OCI-LY3 (cell line): ENCODE measurements around the gene BCO2.
"Not testable (repeated sequence)": the region's sequence is repeated elsewhere in the genome, so short reads cannot be mapped to it uniquely, and the experiment has no call there.

ENCODE experiments used
- H2AFZ ChIP-seq: fragments of 200-600, 300-600 bp; shearing (Covaris generic); 2 replicates; pipeline ENCODE4 v1.6.0; 2014; ENCODE audit warnings: antibody characterized with exemption, low read depth, low read length
- H3K27ac ChIP-seq: fragments of 200-600, 300-600 bp; sonication (generic); 2 replicates; pipeline ENCODE4 v1.5.1; 2014; ENCODE audit warnings: mild to moderate bottlenecking, low read length, moderate library complexity, mixed read lengths
- H3K27me3 ChIP-seq: fragments of 200-600, 300-600 bp; sonication (generic); 2 replicates; pipeline ENCODE4 v1.6.1; 2014; ENCODE audit warnings: low read depth, low read length, mixed read lengths
- H3K36me3 ChIP-seq: fragments of 200-600, 300-600 bp; sonication (generic); replicated peaks from 2 replicates; pipeline ENCODE3; 2014; ENCODE audit warnings: low read depth, low read length, mixed read lengths
- H3K4me1 ChIP-seq: fragments of 300-600, 200-600 bp; sonication (generic); 2 replicates; pipeline ENCODE4 v1.6.1; 2014; ENCODE audit warnings: low read length, mixed read lengths
- H3K4me2 ChIP-seq: fragments of 200-600, 300-600 bp; sonication (generic); 2 replicates; pipeline ENCODE4 v1.6.1; 2014; ENCODE audit warnings: low read length, mixed read lengths
- H3K4me3 ChIP-seq: fragments of 300-600, 200-600 bp; sonication (generic); 2 replicates; pipeline ENCODE4 v1.5.1; 2014; ENCODE audit warnings: antibody characterized with exemption, mild to moderate bottlenecking, low read length, moderate library complexity
- H3K79me2 ChIP-seq: fragments of 300-600, 200-600 bp; shearing (Covaris generic); 2 replicates; pipeline ENCODE4 v1.6.1; 2014; ENCODE audit warnings: mild to moderate bottlenecking, low read length, mixed read lengths
- H3K9ac ChIP-seq: fragments of 300-600, 200-600 bp; shearing (Covaris generic); 2 replicates; pipeline ENCODE4 v1.6.0; 2014; ENCODE audit warnings: mild to moderate bottlenecking, low read length, moderate library complexity
- H3K9me3 ChIP-seq: fragments of 200-600, 300-600 bp; shearing (Covaris generic); 2 replicates; pipeline ENCODE4 v1.6.1; 2014; ENCODE audit warnings: low read length, mixed read lengths; ENCODE audit not compliant: insufficient read depth
- H4K20me1 ChIP-seq: fragments of 200-600, 300-600 bp; sonication (generic); 2 replicates; pipeline ENCODE4 v1.6.1; 2016; ENCODE audit warnings: low read length, mixed read lengths; ENCODE audit not compliant: insufficient read depth
- CTCF ChIP-seq: fragments of 200-600, 300-600 bp; sonication (generic); IDR thresholded peaks from 2 replicates; pipeline ENCODE4 v1.5.1; 2014; ENCODE audit warnings: antibody characterized with exemption, low read length, low read depth
- EZH2phosphoT487 ChIP-seq: fragments of 200-600 bp; shearing (Covaris generic); IDR thresholded peaks from 2 replicates; pipeline ENCODE4 v1.6.1; 2018; ENCODE audit warnings: antibody characterized with exemption, mixed run types, low read depth

BCO2 gene

GRCh38 chr11:112196519-112197087 is 21.3 kb downstream of the BCO2 start:
- Histone ChIP-seq H3K9ac (no peak overlapping the region), H3K36me3 (no peaks in the 10 kb centered on the region), H4K20me1 (no peaks in the 10 kb centered on the region), H2AFZ (no peak overlapping the region), H3K4me1 (0 out of 2 replicates have a peak, but pooled peaks cover 5% of the 10 kb centered on the region), H3K27me3 (peaks cover 12% of the 10 kb centered on the region; the same call in 1 of the 2 replicates), H3K27ac (no peak overlapping the region), H3K9me3 (no peaks in the 10 kb centered on the region), H3K4me3 (no peak overlapping the region), H3K79me2 (no peaks in the 10 kb centered on the region), H3K4me2 (no peak overlapping the region)
- TF ChIP-seq CTCF (no peak), EZH2phosphoT487 (no peak)

- not testable (repeated sequence) for H2AFZ ChIP-seq, H3K36me3 ChIP-seq, H3K4me2 ChIP-seq, H3K4me1 ChIP-seq, H3K27ac ChIP-seq, H3K9ac ChIP-seq, H3K79me2 ChIP-seq, H3K4me3 ChIP-seq, H3K9me3 ChIP-seq, H4K20me1 ChIP-seq
- peaks cover 14% of the 10 kb centered on the region; the same call in 1 of the 2 replicates for H3K27me3 ChIP-seq
Measured at GRCh38 chr11:112199101-112199500, 23.8 kb downstream of the BCO2 start.

DNA sequence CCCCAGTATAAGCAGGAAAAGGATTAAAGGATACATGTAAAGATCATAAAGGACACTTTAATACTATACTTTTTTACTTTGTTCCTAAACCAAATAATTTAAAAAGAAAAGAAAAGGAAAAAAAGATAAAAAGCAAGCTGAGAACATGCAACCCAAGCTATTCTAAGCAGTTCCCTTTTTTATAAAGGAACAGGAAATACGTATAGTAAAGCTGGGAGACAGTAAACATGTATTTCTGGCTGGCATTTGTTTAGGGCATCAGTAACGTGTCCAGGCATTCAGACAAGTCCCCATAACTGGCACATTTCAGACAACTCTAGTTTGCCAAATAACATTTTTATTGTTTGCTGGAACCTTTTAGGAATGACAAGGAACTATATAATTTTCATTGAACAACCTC is 24.9 kb downstream of the BCO2 start:
- Histone ChIP-seq H3K9ac (no peak overlapping the region), H3K4me3 (no peak overlapping the region), H3K27ac (no peak overlapping the region), H4K20me1 (no peaks in the 10 kb centered on the region), H3K79me2 (no peaks in the 10 kb centered on the region), H3K27me3 (peaks cover 14% of the 10 kb centered on the region; the same call in 1 of the 2 replicates), H2AFZ (no peak overlapping the region), H3K4me1 (no peaks in the 10 kb centered on the region), H3K36me3 (no peaks in the 10 kb centered on the region), H3K9me3 (no peaks in the 10 kb centered on the region), H3K4me2 (no peak overlapping the region)
- no peak for TF ChIP-seq CTCF
- no peak for TF ChIP-seq EZH2phosphoT487

DNA sequence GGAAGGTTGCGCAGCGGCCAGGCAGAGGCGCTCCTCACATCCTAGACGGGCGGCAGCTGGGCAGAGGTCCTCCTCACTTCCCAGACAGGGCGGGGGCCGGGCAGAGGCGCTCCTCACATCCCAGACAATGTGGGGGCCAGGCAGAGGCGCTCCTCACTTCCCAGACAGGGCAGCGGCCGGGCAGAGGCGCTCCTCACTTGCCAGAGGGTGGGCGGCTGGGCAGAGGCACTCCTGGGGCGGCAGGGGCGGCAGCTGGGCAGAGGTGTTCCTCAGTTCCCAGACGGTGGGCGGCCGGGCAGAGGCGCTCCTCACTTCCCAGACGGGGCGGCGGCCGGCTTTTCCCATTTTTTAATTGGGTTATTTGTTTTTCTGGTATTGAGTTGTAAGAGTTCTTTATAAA is 30.8 kb downstream of the BCO2 start:
- no peaks in the 10 kb centered on the region for H3K36me3 ChIP-seq
- H3K27me3 ChIP-seq: peaks cover 31% of the 10 kb centered on the region
- no peak overlapping the region for H3K4me2 ChIP-seq
- no peaks in the 10 kb centered on the region for H3K79me2 ChIP-seq
- no peaks in the 10 kb centered on the region for H4K20me1 ChIP-seq
- no peak overlapping the region for H3K27ac ChIP-seq
- H3K4me3 ChIP-seq: no peak overlapping the region
- no peak overlapping the region for H3K9ac ChIP-seq
- no peaks in the 10 kb centered on the region for H3K4me1 ChIP-seq
- no peaks in the 10 kb centered on the region for H3K9me3 ChIP-seq
- TF ChIP-seq EZH2phosphoT487 (no peak), CTCF (no peak)
- H2AFZ ChIP-seq: no peak overlapping the region
